Lung (tissue), 12 donors: ENCODE measurements around the gene LRP1B. TPM values are rescaled to one million over a fixed set of nuclear protein-coding genes. Genes with fewer than 3 reads are reported as not detected.
A peak's percentile ranks its signal among the peaks of the same experiment; 100 is the strongest.

Experiments
- ATAC-seq: fragments of 200-7000 bp; cut with Tn5 transposase; one replicate; pipeline ENCODE4 v1.9.1; 2020; ENCODE audit warnings: moderate number of reproducible peaks; ENCODE audit not compliant: insufficient read depth, low FRiP score
- DNase-seq, 3 donors: peaks; one replicate each; pipeline ENCODE4 v3.0.0-alpha.2; 2013 to 2017
- H3K27ac ChIP-seq, 2 donors: one replicate each; pipeline ENCODE4 v1.5.1; 2013; ENCODE audit warnings: mild to moderate bottlenecking in 2 of 2, moderate library complexity in 2 of 2, control low read depth in 1 of 2, inconsistent platforms in 1 of 2, low read depth in 1 of 2, low read length in 1 of 2
- H3K27me3 ChIP-seq, 3 donors: one replicate each; pipeline ENCODE4 v1.5.1; 2013; ENCODE audit warnings: low read length in 2 of 3; ENCODE audit not compliant: control insufficient read depth in 3 of 3, insufficient read depth in 3 of 3
- H3K36me3 ChIP-seq, 4 donors: one replicate each; pipeline ENCODE4 v1.5.1; 2013; ENCODE audit warnings: low read length in 4 of 4, mild to moderate bottlenecking in 1 of 4, moderate library complexity in 1 of 4; ENCODE audit not compliant: control insufficient read depth in 4 of 4, insufficient read depth in 4 of 4
- H3K4me1 ChIP-seq, 5 donors: one replicate each; pipeline ENCODE4 v1.5.1; 2013; ENCODE audit warnings: low read length in 5 of 5, mild to moderate bottlenecking in 2 of 5, moderate library complexity in 1 of 5; ENCODE audit not compliant: control insufficient read depth in 5 of 5, insufficient read depth in 5 of 5
- H3K4me3 ChIP-seq: one replicate; pipeline ENCODE4 v1.5.1; 2013; ENCODE audit warnings: mild to moderate bottlenecking, control low read depth, moderate library complexity
- H3K9ac ChIP-seq, 2 donors: one replicate each; pipeline ENCODE4 v1.5.1; 2013; ENCODE audit warnings: low read length in 2 of 2, control low read depth in 1 of 2; ENCODE audit not compliant: insufficient read depth in 1 of 2
- H3K9me3 ChIP-seq, 4 donors: one replicate each; pipeline ENCODE4 v1.5.1; 2013; ENCODE audit warnings: low read length in 3 of 4, mild to moderate bottlenecking in 1 of 4, moderate library complexity in 1 of 4; ENCODE audit not compliant: control insufficient read depth in 4 of 4, insufficient read depth in 3 of 4
- WGBS, 2 donors: extraction: QIAGEN DNeasy Blood & Tissue Kit; methylation state at CpG; one replicate each; pipeline ENCODE4 v1.1.7; 2013; 5-methylcytosine and 5-hydroxymethylcytosine counted together
- polyA plus RNA-seq, 2 donors: library from polyadenylated mRNA; stranded (reverse); fragments of 200-250 nt; gene quantifications; one replicate each; pipeline ENCODE4 v1.2.1, GENCODE V29; 2013
- total RNA-seq, 2 donors: library from RNA; depleted of rRNA in 1 of 2; stranded (reverse); fragments of >200 nt in 1 of 2; gene quantifications; one replicate each; pipeline ENCODE4 v1.2.1, GENCODE V29; 2014 to 2021
- TF ChIP-seq, protein P1 (sequence below): IDR thresholded peaks from 2 replicates; pipeline ENCODE4 v1.5.1; 2012; ENCODE audit warnings: mild to moderate bottlenecking; ENCODE audit errors: control extremely low read depth, extremely low read depth
- donor health status: control.
- donor health status: control.
- donor health status: Bipolar disorder and iron deficiency.
- donor health status: healthy.
- donor health status: DM: yes; HTN: yes; CAD: no.

Gene LRP1B
- total and polyA plus RNA-seq, 4 donors, result 0.01 to 6.5 (median 0.16) TPM

DNA sequence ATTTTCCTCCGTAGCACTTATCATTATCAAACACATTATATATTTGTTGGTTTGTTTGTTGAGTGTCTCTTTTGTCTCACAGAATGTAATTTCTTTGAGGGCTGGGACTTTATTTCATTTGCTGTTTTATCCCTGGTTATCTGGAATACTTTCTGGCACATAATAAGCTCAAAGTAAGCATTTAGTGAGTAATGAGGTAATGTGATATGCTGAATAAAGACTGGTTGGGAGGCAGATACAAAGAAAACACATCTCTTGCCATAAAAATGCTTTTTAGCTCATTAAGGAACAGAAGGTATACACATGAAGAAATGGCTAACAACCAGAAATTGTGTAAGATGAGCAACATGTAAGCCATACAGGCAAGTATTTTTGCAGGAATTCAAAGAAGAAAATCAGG is 1411.8 kb downstream of the LRP1B start:
- no peaks in the 10 kb centered on the region for H3K9me3 ChIP-seq
- DNase-seq (peak in 2 of 3 donors; percentile 3 to 13), ATAC-seq (no peak)
- no peak overlapping the region for H3K27ac ChIP-seq
- TF ChIP-seq, protein P1, sequence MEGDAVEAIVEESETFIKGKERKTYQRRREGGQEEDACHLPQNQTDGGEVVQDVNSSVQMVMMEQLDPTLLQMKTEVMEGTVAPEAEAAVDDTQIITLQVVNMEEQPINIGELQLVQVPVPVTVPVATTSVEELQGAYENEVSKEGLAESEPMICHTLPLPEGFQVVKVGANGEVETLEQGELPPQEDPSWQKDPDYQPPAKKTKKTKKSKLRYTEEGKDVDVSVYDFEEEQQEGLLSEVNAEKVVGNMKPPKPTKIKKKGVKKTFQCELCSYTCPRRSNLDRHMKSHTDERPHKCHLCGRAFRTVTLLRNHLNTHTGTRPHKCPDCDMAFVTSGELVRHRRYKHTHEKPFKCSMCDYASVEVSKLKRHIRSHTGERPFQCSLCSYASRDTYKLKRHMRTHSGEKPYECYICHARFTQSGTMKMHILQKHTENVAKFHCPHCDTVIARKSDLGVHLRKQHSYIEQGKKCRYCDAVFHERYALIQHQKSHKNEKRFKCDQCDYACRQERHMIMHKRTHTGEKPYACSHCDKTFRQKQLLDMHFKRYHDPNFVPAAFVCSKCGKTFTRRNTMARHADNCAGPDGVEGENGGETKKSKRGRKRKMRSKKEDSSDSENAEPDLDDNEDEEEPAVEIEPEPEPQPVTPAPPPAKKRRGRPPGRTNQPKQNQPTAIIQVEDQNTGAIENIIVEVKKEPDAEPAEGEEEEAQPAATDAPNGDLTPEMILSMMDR, result no peak
- 76 to 83% methylated on average over 1 of the region's 1 CpG for WGBS, 2 donors
- no peaks in the 10 kb centered on the region for H3K36me3 ChIP-seq
- no peaks in the 10 kb centered on the region for H3K4me1 ChIP-seq
- H3K27me3 ChIP-seq, result no peaks in the 10 kb centered on the region
- no peak overlapping the region for H3K9ac ChIP-seq
- no peak overlapping the region for H3K4me3 ChIP-seq

GRCh38 chr2:140717481-140717880 is 1413.3 kb downstream of the LRP1B start:
- no peaks in the 10 kb centered on the region for H3K4me1 ChIP-seq
- TF ChIP-seq, protein P1, result no peak
- ATAC-seq (no peak), DNase-seq (no peak)
- no peak overlapping the region for H3K4me3 ChIP-seq
- H3K36me3 ChIP-seq, result no peaks in the 10 kb centered on the region
- H3K27ac ChIP-seq, result no peak overlapping the region
- no peak overlapping the region for H3K9ac ChIP-seq
- 87 to 92% methylated on average over 2 of the region's 2 CpGs for WGBS, 2 donors
- no peaks in the 10 kb centered on the region for H3K9me3 ChIP-seq
- H3K27me3 ChIP-seq, result no peaks in the 10 kb centered on the region

DNA sequence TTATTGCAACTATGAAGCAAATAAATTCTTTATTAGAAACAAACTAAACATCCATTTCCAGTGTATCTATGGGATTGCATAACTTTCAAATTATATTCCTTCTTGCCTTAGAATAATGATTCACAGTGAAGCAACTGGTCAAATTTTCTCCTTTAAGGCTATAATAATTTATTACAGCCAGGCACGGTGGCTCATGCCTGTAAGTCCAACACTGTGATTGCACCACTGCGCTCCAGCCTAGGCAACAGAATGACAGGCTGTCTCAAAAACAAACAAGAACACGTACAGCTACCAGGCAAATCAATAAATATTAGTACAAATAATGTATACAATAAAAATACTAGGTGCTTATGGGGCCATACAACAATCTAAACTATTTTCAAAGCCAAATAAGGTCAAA is 1416.2 kb downstream of the LRP1B start:
- ATAC-seq (no peak), DNase-seq (no peak)
- Histone ChIP-seq H3K27me3 (no peaks in the 10 kb centered on the region), H3K36me3 (no peaks in the 10 kb centered on the region), H3K4me1 (no peaks in the 10 kb centered on the region), H3K9ac (no peak overlapping the region), H3K27ac (no peak overlapping the region), H3K9me3 (no peaks in the 10 kb centered on the region), H3K4me3 (no peak overlapping the region)
- 74 to 86% methylated on average over 3 of the region's 3 CpGs for WGBS, 2 donors
- TF ChIP-seq, protein P1, result no peak

DNA sequence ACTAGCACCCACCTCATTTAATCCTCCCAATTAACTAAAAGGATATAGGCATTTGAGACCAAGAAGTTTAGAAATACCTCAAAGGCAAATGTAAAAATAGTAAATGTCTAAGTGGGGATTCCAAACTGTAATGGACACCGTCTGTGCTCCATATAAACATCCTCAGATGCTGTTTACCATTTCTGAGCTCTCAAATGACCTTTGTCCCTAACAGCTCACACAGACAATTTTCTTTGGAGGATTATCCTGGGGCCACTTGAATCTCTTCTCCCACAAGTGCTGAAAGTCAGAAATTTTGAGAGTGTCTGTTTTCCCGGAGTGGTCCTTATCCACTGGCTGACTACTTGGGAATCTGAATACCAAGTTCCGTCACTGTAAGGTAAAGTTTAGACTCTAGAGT is 1418.9 kb downstream of the LRP1B start:
- Histone ChIP-seq H3K4me1 (no peaks in the 10 kb centered on the region), H3K36me3 (no peaks in the 10 kb centered on the region), H3K27me3 (no peaks in the 10 kb centered on the region), H3K9ac (no peak overlapping the region), H3K4me3 (no peak overlapping the region), H3K9me3 (no peaks in the 10 kb centered on the region), H3K27ac (no peak overlapping the region)
- 71 to 88% methylated on average over 3 of the region's 3 CpGs for WGBS, 2 donors
- peak in 2 of 3 donors; percentile 4 to 19 for DNase-seq
- no peak for ATAC-seq
- TF ChIP-seq, protein P1, result no peak
